ENCODE results near the gene TRIB2.

The TRIB2 gene

DNA sequence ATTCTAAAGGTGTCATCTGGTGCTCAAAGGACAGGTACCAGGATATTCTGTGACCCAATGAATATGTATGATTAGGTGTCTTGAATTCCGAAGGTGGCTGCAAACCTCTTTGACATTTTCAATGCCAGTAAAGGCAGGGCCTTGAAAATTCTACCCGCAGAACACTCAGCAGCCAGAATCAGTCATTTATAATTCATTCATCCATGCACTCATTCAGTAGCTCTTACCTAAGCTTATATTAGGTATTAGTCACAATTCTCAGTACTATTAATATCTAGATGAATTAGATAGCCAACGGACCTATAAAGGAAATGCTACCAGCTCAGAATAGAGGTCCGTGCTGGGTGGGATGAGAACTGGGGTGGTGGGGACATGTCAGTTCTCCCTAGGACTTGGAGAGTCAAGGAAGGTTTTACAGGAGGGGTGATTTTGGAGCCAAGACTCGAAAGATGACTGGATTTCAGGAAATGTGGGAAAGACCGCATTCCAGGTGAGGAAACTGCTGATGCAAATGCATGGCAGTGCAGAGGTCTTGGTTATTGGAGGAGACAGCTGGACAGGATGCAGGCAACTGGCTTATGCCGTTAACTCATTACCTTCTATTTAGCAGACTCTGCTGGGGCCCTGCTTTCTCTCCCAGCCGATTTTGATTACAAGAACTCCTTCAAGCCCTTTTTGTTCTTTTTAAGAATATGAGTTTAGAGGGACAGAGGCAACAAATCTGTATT lies 7.2 kb downstream of the TRIB2 start:
- TF ChIP-seq SIN3A (IDR thresholded peaks at IDR 0.05; ENCODE audit: borderline replicate concordance, insufficient read depth, low read length) (no peak), POLR2AphosphoS5 (IDR thresholded peaks at IDR 0.05; ENCODE audit: low read depth, low read length) (no peak), TAF1 (IDR thresholded peaks at IDR 0.05; ENCODE audit: borderline replicate concordance, insufficient read depth, low read length) (no peak), REST (IDR thresholded peaks at IDR 0.05; ENCODE audit: insufficient read depth in 1 of 2, low read depth in 2 of 2, low read length in 2 of 2) (no peak), FOXP2 (optimal IDR thresholded peaks at IDR 0.05; ENCODE audit: borderline replicate concordance, extremely low read depth, extremely low read length, insufficient read depth) (no peak)

- TF ChIP-seq SIN3A (IDR thresholded peaks at IDR 0.05; ENCODE audit: borderline replicate concordance, insufficient read depth, low read length), result no peak
- TF ChIP-seq REST (IDR thresholded peaks at IDR 0.05; ENCODE audit: insufficient read depth in 1 of 2, low read depth in 2 of 2, low read length in 2 of 2), result no peak
- no peak for TF ChIP-seq POLR2AphosphoS5 (IDR thresholded peaks at IDR 0.05; ENCODE audit: low read depth, low read length)
- no peak for TF ChIP-seq FOXP2 (optimal IDR thresholded peaks at IDR 0.05; ENCODE audit: borderline replicate concordance, extremely low read depth, extremely low read length, insufficient read depth)
- no peak for TF ChIP-seq TAF1 (IDR thresholded peaks at IDR 0.05; ENCODE audit: borderline replicate concordance, insufficient read depth, low read length)
Measured at GRCh38 chr2:12725233-12726187, 8.8 kb downstream of the TRIB2 start.

GRCh38 chr2:12726271-12726670 lies 9.5 kb downstream of the TRIB2 start:
- no peak for TF ChIP-seq FOXP2 (optimal IDR thresholded peaks at IDR 0.05; ENCODE audit: borderline replicate concordance, extremely low read depth, extremely low read length, insufficient read depth)
- TF ChIP-seq REST (IDR thresholded peaks at IDR 0.05; ENCODE audit: insufficient read depth in 1 of 2, low read depth in 2 of 2, low read length in 2 of 2), result no peak
- no peak for TF ChIP-seq POLR2AphosphoS5 (IDR thresholded peaks at IDR 0.05; ENCODE audit: low read depth, low read length)
- TF ChIP-seq SIN3A (IDR thresholded peaks at IDR 0.05; ENCODE audit: borderline replicate concordance, insufficient read depth, low read length), result no peak
- TF ChIP-seq TAF1 (IDR thresholded peaks at IDR 0.05; ENCODE audit: borderline replicate concordance, insufficient read depth, low read length), result no peak

GRCh38 chr2:12727065-12727464 lies 10.3 kb downstream of the TRIB2 start:
- TF ChIP-seq TAF1 (IDR thresholded peaks at IDR 0.05; ENCODE audit: borderline replicate concordance, insufficient read depth, low read length), result no peak

DNA sequence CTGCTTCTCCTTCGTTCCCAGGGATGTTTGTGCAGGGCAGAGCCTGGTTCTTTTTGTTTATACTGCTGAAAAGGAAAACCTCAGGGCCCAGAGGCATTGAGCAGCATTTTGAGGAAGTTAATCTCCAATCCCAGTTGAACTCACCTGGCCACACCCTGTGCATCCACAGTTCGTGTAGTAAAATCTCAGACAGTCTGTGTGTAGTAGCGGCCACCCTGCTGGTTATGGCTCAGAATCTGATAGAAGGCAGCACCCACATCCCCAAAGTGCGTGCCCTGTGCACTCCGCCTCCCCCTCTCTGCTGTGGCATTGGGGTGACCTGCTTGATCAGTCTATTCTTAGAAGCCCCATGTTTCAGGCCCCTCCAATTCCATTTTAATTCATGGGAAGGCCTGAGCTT lies 10.9 kb downstream of the TRIB2 start:
- TF ChIP-seq POLR2AphosphoS5 (IDR thresholded peaks at IDR 0.05; ENCODE audit: low read depth, low read length) (no peak), SIN3A (IDR thresholded peaks at IDR 0.05; ENCODE audit: borderline replicate concordance, insufficient read depth, low read length) (no peak), REST (IDR thresholded peaks at IDR 0.05; ENCODE audit: insufficient read depth in 1 of 2, low read depth in 2 of 2, low read length in 2 of 2) (no peak), FOXP2 (optimal IDR thresholded peaks at IDR 0.05; ENCODE audit: borderline replicate concordance, extremely low read depth, extremely low read length, insufficient read depth) (no peak), TAF1 (IDR thresholded peaks at IDR 0.05; ENCODE audit: borderline replicate concordance, insufficient read depth, low read length) (no peak)
